GM12865 (cell line): ENCODE data around the gene ZNF143.

Source experiments
- DNase-seq: peaks from one replicate; pipeline ENCODE4 v3.0.0; 2010; ENCODE audit warnings: low read depth
- H3K4me3 ChIP-seq: 2 replicates; pipeline ENCODE4 v1.5.1; 2011; ENCODE audit warnings: mild to moderate bottlenecking, low read depth, low read length, control low read depth
- CTCF ChIP-seq: IDR thresholded peaks from 2 replicates; pipeline ENCODE4 v1.5.1; 2011; ENCODE audit warnings: low read length, control low read depth, low read depth, inconsistent platforms; ENCODE audit not compliant: insufficient read depth; ENCODE audit errors: missing control alignments

The ZNF143 gene

GRCh38 chr11:9575260-9576240, 114.7 kb downstream of the ZNF143 start:
- DNase-seq, result peak; percentile 43
- peak overlapping the region; percentile 97 for H3K4me3 ChIP-seq
- TF ChIP-seq CTCF, result no peak

- peak overlapping the region; percentile 97 for H3K4me3 ChIP-seq
- no peak for DNase-seq
- no peak for TF ChIP-seq CTCF
Observed at GRCh38 chr11:9576701-9577381, 116.0 kb downstream of the ZNF143 start.

GRCh38 chr11:9577556-9577955, 116.7 kb downstream of the ZNF143 start:
- TF ChIP-seq CTCF, result no peak
- H3K4me3 ChIP-seq, result peak overlapping the region; percentile 97
- peak; percentile 38 for DNase-seq
